Measurements from ENCODE around the gene CAPN8. TPM values are rescaled to one million over a fixed set of nuclear protein-coding genes. Genes with fewer than 3 reads are reported as not detected.

Gene CAPN8
- polyA plus RNA-seq, 10 donors = 0.22 to 0.62 (median 0.53) TPM; not detected in 1

Other genes starting within 250 kb of the CAPN8 start
- 100 to 1,000 TPM in 5 of 10 donors, 10 to 100 TPM in 5; 68.6 to 116 (median 103) TPM for gene CAPN2, start 46.8 kb upstream of the CAPN8 start, polyA plus RNA-seq (ENCODE audit: insufficient read length in 10 of 10)
- 10 to 100 TPM; 23.1 to 39.8 (median 27.6) TPM for gene TP53BP2, start 180.2 kb upstream of the CAPN8 start, polyA plus RNA-seq (ENCODE audit: insufficient read length in 10 of 10)

Measured in muscle of back (tissue), 10 donors.